BLaER1 (cell line): ENCODE results near the gene CCDC158.
"Not testable (repeated sequence)": the region's sequence is repeated elsewhere in the genome, so short reads cannot be mapped to it uniquely, and the experiment has no call there.

Experiments
- H3K27ac ChIP-seq: shearing (Covaris generic); formaldehyde crosslinking; 2 replicates; pipeline ENCODE4 v1.8.1; 2022
- H3K27me3 ChIP-seq: shearing (Covaris generic); formaldehyde crosslinking; 2 replicates; pipeline ENCODE4 v1.8.1; 2022
- H3K36me3 ChIP-seq: shearing (Covaris generic); formaldehyde crosslinking; 2 replicates; pipeline ENCODE4 v1.8.1; 2022
- H3K4me1 ChIP-seq: shearing (Covaris generic); formaldehyde crosslinking; 2 replicates; pipeline ENCODE4 v1.8.1; 2022
- H3K4me2 ChIP-seq: shearing (Covaris generic); formaldehyde crosslinking; 2 replicates; pipeline ENCODE4 v1.8.1; 2022
- H3K4me3 ChIP-seq: shearing (Covaris generic); formaldehyde crosslinking; 2 replicates; pipeline ENCODE4 v1.8.1; 2022
- H3K9ac ChIP-seq: shearing (Covaris generic); formaldehyde crosslinking; 2 replicates; pipeline ENCODE4 v1.8.1; 2022
- H3K9me3 ChIP-seq: shearing (Covaris generic); formaldehyde crosslinking; 2 replicates; pipeline ENCODE4 v1.8.1; 2022
- H4K20me1 ChIP-seq: shearing (Covaris generic); formaldehyde crosslinking; 2 replicates; pipeline ENCODE4 v1.8.1; 2022
- Cebpa-rat ChIP-seq: shearing (Covaris generic); IDR thresholded peaks from 2 replicates; pipeline ENCODE4 v1.8.1; 2022

The CCDC158 gene

GRCh38 chr4:76430519-76431388, 9.8 kb upstream of the CCDC158 start:
- H3K9me3 ChIP-seq, result no peaks in the 10 kb centered on the region
- TF ChIP-seq Cebpa-rat, result no peak
- H3K4me2 ChIP-seq, result peak overlapping the region; percentile 38
- no peak overlapping the region for H3K27ac ChIP-seq
- H4K20me1 ChIP-seq, result no peaks in the 10 kb centered on the region
- H3K27me3 ChIP-seq, result peaks cover 12% of the 10 kb centered on the region; the same call in 1 of the 2 replicates
- no peak overlapping the region for H3K9ac ChIP-seq
- H3K36me3 ChIP-seq, result no peaks in the 10 kb centered on the region
- no peak overlapping the region for H3K4me3 ChIP-seq
- no peaks in the 10 kb centered on the region for H3K4me1 ChIP-seq

- Histone ChIP-seq H3K27ac (no peak overlapping the region), H4K20me1 (no peaks in the 10 kb centered on the region), H3K4me1 (no peaks in the 10 kb centered on the region), H3K36me3 (no peaks in the 10 kb centered on the region), H3K9me3 (no peaks in the 10 kb centered on the region), H3K4me2 (no peak overlapping the region), H3K27me3 (peaks cover under 1% of the 10 kb centered on the region; the same call in 1 of the 2 replicates), H3K9ac (no peak overlapping the region), H3K4me3 (no peak overlapping the region)
- TF ChIP-seq Cebpa-rat, result no peak
Measured at GRCh38 chr4:76429636-76430035, 8.7 kb upstream of the CCDC158 start.

- Histone ChIP-seq H3K4me2 (no peak overlapping the region), H3K4me3 (no peak overlapping the region), H3K36me3 (no peaks in the 10 kb centered on the region), H3K4me1 (no peaks in the 10 kb centered on the region), H3K9ac (no peak overlapping the region), H4K20me1 (no peaks in the 10 kb centered on the region), H3K27ac (no peak overlapping the region), H3K27me3 (no peaks in the 10 kb centered on the region), H3K9me3 (peaks cover 12% of the 10 kb centered on the region)
- TF ChIP-seq Cebpa-rat, result no peak
Measured at GRCh38 chr4:76426272-76426671, 5.3 kb upstream of the CCDC158 start.

GRCh38 chr4:76423159-76423558, 2.2 kb upstream of the CCDC158 start:
- H3K36me3 ChIP-seq, H3K4me3 ChIP-seq, H3K27ac ChIP-seq, H3K4me1 ChIP-seq, H3K27me3 ChIP-seq, H4K20me1 ChIP-seq, H3K9ac ChIP-seq, H3K4me2 ChIP-seq: not testable (repeated sequence)
- peaks cover 23% of the 10 kb centered on the region for H3K9me3 ChIP-seq

- Histone ChIP-seq H3K4me2 (no peak overlapping the region), H3K27ac (no peak overlapping the region), H3K9me3 (peaks cover 23% of the 10 kb centered on the region), H3K4me3 (no peak overlapping the region), H3K4me1 (no peaks in the 10 kb centered on the region), H3K36me3 (no peaks in the 10 kb centered on the region), H3K9ac (no peak overlapping the region), H4K20me1 (no peaks in the 10 kb centered on the region), H3K27me3 (no peaks in the 10 kb centered on the region)
- no peak for TF ChIP-seq Cebpa-rat
Measured at GRCh38 chr4:76420188-76420761, 666 bp downstream of the CCDC158 start.

GRCh38 chr4:76410636-76411035, 10.3 kb downstream of the CCDC158 start:
- no peak for TF ChIP-seq Cebpa-rat
- no peak overlapping the region for H3K4me3 ChIP-seq
- no peaks in the 10 kb centered on the region for H3K9me3 ChIP-seq
- H3K36me3 ChIP-seq, result no peaks in the 10 kb centered on the region
- no peaks in the 10 kb centered on the region for H4K20me1 ChIP-seq
- H3K27ac ChIP-seq, result no peak overlapping the region
- H3K27me3 ChIP-seq, result no peaks in the 10 kb centered on the region
- H3K9ac ChIP-seq, result no peak overlapping the region
- H3K4me2 ChIP-seq, result no peak overlapping the region
- H3K4me1 ChIP-seq, result no peaks in the 10 kb centered on the region

- Histone ChIP-seq H3K27ac (no peak overlapping the region), H3K27me3 (no peaks in the 10 kb centered on the region), H3K4me3 (no peak overlapping the region), H3K9me3 (no peaks in the 10 kb centered on the region), H3K4me1 (no peaks in the 10 kb centered on the region), H3K36me3 (no peaks in the 10 kb centered on the region), H3K9ac (no peak overlapping the region), H4K20me1 (no peaks in the 10 kb centered on the region), H3K4me2 (no peak overlapping the region)
- no peak for TF ChIP-seq Cebpa-rat
Measured at GRCh38 chr4:76407440-76408119, 13.4 kb downstream of the CCDC158 start.

- Histone ChIP-seq H3K9ac (no peak overlapping the region), H3K4me2 (no peak overlapping the region), H3K27me3 (no peaks in the 10 kb centered on the region), H3K9me3 (no peaks in the 10 kb centered on the region), H4K20me1 (no peaks in the 10 kb centered on the region), H3K4me1 (no peaks in the 10 kb centered on the region), H3K27ac (no peak overlapping the region), H3K4me3 (no peak overlapping the region), H3K36me3 (no peaks in the 10 kb centered on the region)
- no peak for TF ChIP-seq Cebpa-rat
Measured at GRCh38 chr4:76406081-76406480, 14.9 kb downstream of the CCDC158 start.

- no peak overlapping the region for H3K27ac ChIP-seq
- no peak overlapping the region for H3K9ac ChIP-seq
- no peak for TF ChIP-seq Cebpa-rat
- H3K9me3 ChIP-seq, result no peaks in the 10 kb centered on the region
- no peaks in the 10 kb centered on the region for H3K36me3 ChIP-seq
- H3K27me3 ChIP-seq, result no peaks in the 10 kb centered on the region
- H3K4me2 ChIP-seq, result no peak overlapping the region
- H3K4me1 ChIP-seq, result no peaks in the 10 kb centered on the region
- no peaks in the 10 kb centered on the region for H4K20me1 ChIP-seq
- H3K4me3 ChIP-seq, result no peak overlapping the region
Measured at GRCh38 chr4:76401654-76402053, 19.3 kb downstream of the CCDC158 start.
